Raji (cell line): ENCODE results near the gene WASL.

Experiments
- POLR2A ChIP-seq: IDR thresholded peaks from 2 replicates; pipeline ENCODE4 v1.6.1; 2011; ENCODE audit warnings: low read depth, low read length, control low read depth; ENCODE audit not compliant: insufficient read depth

Gene WASL

DNA sequence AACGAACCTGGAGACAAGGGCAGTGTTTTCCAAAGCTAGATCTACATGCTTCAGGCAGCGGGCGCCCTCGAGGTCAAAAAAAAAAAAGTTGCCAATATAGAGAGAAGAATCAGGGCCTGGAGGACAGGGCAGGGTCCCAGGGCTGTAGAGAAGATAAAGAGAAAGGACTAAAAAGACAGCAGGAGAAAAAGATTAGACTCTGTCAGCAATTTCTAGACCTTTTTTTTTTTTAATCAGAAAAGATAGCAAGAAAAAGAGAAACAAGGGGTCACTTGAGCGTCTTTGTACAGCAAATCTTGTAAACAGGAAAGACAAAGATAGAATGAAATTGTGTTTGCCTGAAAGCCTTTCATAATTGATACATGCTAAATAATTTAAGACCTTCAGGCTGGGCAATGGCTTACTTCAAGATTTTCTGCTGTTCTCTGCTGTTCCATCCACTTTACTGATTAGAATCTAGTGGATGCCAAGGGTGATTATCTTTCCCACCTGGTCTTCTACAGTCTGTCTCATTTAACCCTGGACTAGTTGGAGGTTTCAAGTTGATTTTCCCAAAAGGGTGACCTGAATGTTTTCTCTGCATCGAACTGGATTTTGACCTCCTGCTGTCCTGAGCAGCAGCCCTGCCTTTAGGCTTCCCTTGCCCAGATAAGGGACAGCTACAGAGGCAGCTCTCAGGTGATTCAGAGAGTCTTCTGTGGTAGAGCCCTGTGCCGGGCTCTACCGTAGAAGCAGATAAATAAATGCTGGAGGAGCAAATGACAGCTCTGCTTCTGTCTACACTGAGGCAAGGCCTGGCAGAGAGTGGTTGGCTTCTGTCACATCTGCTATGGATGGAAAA is 88.1 kb downstream of the WASL start:
- TF ChIP-seq POLR2A = no peak

DNA sequence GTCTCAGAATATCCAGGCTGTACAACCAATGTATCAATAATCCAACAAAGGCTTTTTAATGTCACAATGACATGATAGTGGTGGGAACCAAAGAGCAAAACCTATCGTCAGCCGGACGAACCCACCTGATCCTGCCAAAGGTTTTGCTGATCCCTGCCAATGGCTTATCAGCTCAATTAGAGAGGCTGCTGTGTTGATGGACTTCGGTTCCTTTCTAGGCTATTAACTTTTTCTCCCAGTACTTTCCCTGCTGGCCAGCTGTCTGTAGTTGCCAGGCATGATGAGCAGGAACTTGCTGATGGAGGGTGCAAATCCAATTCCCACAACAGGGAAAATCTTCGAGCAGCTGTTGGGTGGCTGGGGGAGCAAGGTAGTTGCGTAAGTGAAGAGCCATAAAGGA is 90.8 kb downstream of the WASL start:
- no peak for TF ChIP-seq POLR2A

GRCh38 chr7:123657304-123657685 is 91.5 kb downstream of the WASL start:
- no peak for TF ChIP-seq POLR2A

- no peak for TF ChIP-seq POLR2A
These were observed 92.1 kb downstream of the WASL start for GRCh38 chr7:123656544-123657303.

DNA sequence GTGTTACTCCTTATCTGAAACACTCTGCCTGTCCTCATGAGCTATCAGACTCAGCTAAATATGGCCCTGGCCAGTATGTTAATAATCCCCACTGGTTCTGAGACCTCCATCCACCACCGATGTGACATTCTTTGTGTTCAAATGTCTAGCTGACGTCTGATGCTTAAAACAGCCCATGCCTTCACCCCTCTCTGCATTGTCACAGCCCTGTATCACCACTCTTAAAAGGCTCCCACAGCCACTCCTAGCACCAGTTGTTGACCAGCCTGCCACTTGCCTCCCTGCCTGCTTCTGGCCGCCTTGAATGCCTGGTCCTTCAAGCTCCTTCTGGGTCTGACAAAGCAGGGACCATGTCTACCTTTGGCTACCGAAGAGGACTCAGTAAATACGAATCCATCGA is 93.2 kb downstream of the WASL start, which contains the start of gene LMOD2:
Gene LMOD2 (plus strand): TSS at position 253 of the 400 bp plus-strand sequence. CDS start 98 bp downstream, at position 351.
- no peak for TF ChIP-seq POLR2A

DNA sequence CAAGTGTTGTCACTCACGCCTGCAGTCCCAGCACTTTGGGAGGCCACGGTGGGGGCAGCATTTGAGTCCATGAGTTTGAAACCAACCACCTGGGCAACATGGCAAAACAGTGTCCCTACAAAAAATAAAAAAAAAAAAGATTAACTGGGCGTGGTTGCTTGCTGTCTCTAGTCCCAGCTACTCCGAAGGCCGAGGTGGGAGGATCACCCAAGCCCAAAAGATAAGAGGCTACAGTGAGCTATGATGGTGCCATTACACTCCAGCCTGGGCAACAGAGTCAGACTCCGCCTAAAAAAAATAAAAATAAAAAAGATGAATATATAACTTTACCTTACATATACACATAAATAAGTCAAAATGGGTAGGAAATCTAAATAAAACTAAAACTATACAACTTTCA is 95.6 kb downstream of the WASL start:
- no peak for TF ChIP-seq POLR2A

GRCh38 chr7:123652406-123652805 is 96.4 kb downstream of the WASL start:
- no peak for TF ChIP-seq POLR2A

DNA sequence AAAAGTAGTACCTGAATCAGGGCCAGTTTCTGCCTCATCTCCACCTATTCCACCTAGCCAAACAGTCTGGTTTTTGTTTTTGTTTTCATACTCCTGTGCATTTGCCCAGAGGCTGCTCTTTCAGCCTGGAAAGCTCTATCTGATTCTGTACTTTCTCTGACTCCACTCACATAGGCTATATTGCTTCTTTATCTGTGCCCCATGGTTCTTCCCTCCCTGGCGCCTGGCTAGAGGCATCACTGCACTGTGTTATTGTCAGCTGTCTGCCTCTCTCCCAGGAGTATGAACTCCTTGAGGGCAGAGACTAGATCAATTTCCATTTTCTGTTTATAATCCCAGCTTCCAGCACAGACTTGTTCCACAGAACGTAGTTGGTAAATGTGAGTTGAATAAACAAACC is 98.2 kb downstream of the WASL start:
- TF ChIP-seq POLR2A = no peak

GRCh38 chr7:123649964-123650363 is 98.8 kb downstream of the WASL start:
- no peak for TF ChIP-seq POLR2A

- no peak for TF ChIP-seq POLR2A
These were observed 101.6 kb downstream of the WASL start for GRCh38 chr7:123647106-123647730.

DNA sequence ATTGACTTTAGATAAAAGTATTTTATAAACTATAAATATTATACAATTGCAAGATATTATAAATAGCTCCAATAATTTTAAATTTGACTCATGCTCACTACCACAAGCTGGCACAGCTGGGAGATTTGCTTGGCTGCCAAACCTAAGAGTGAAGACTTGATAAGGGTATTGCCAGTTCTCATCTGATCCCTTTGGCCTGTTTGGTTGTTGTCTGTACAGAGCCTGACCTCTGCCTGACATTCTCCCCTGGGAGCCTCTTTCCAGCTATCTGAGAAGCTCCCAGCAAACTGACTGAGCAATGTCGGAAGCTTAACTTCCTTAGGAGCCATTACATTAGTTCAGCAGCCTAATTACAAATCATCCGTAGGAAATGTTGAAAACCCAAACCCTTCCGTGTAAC is 103.3 kb downstream of the WASL start:
- TF ChIP-seq POLR2A = no peak

GRCh38 chr7:123643495-123644441 is 105.0 kb downstream of the WASL start:
- TF ChIP-seq POLR2A = no peak

DNA sequence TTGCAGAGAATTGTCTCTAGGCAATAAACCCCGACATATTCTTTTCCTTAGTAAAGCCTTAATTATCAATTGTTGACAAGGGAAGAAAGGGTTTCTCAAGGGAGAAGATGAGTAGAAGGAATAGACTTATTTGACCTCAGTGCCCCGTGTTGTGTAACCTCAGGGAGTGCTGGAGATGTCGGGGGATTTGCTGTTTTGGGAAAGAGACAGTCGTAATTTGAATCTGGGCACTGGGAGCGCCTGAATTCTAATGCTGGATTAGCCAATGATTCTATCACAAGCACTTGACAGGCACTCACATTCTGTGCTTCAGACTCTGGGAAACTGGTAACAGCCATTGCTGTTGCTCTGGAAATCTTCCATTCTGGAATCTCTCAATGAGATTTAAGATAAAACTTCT is 106.9 kb downstream of the WASL start:
- TF ChIP-seq POLR2A = no peak

- no peak for TF ChIP-seq POLR2A
These were observed 108.2 kb downstream of the WASL start for GRCh38 chr7:123640583-123640982.

GRCh38 chr7:123639631-123640030 is 109.2 kb downstream of the WASL start:
- no peak for TF ChIP-seq POLR2A
